A549 (cell line): Measurements from ENCODE around the gene PGLYRP2. TPM values are rescaled to one million over a fixed set of nuclear protein-coding genes. Genes with fewer than 3 reads are reported as not detected.

Source experiments
- ATAC-seq, 2 experiments: fragments of 200-7000 bp in 1 of 2; fragments of >200 bp in 1 of 2; cut with Nextera tagmentation in 1 of 2; cut with Tn5 transposase in 1 of 2; 3 replicates each; pipeline versions ENCODE4 v1.8.0 to v1.9.1; 2018 to 2020; ENCODE audit warnings: mild to moderate bottlenecking in 1 of 2, moderate library complexity in 1 of 2
- CTCF ChIA-PET: fragments of 300-600 bp; sonication (Branson Sonifier 250); formaldehyde crosslinking; extraction: SDS; loops from one replicate; lab custom pipeline; 2021; ENCODE audit warnings: antibody characterized with exemption, inconsistent platforms; lab: Yijun Ruan, JAX
- POLR2A ChIA-PET: fragments of 350-600 bp; formaldehyde crosslinking; extraction: SDS; loops from one replicate; lab custom pipeline; 2021; ENCODE audit warnings: antibody characterized with exemption, inconsistent platforms; lab: Yijun Ruan, JAX
- DNase-seq, 2 experiments: peaks; one replicate each; pipeline versions ENCODE4 v3.0.0 to v3.0.0-alpha.2; 2011 to 2016; ENCODE audit warnings: low read depth in 1 of 2, low spot score in 1 of 2
- FAIRE-seq: peaks from 2 replicates; lab custom pipeline; 2011; peaks lifted over from hg19 to GRCh38; lab: Jason Lieb, UNC
- H3K27ac ChIP-seq, 2 experiments: fragments of >200 bp; sonication (Bioruptor Twin); formaldehyde crosslinking; 3 replicates each; pipeline ENCODE4 v1.5.1; 2016 to 2017
- H3K4me1 ChIP-seq: fragments of >200 bp; sonication (Bioruptor Twin); formaldehyde crosslinking; 3 replicates; pipeline ENCODE4 v1.6.1; 2016
- H3K4me2 ChIP-seq: fragments of >200 bp; sonication (Bioruptor Twin); formaldehyde crosslinking; 3 replicates; pipeline ENCODE4 v1.6.1; 2016
- H3K4me3 ChIP-seq: fragments of >200 bp; sonication (Bioruptor Twin); formaldehyde crosslinking; 3 replicates; pipeline ENCODE4 v1.5.1; 2016
- H3K9me3 ChIP-seq: fragments of >200 bp; sonication (Bioruptor Twin); formaldehyde crosslinking; 3 replicates; pipeline ENCODE4 v1.6.1; 2016
- CEBPB ChIP-seq, 2 experiments: fragments of >200 bp in 1 of 2; sonication (Bioruptor Twin) in 1 of 2; formaldehyde crosslinking in 1 of 2; IDR thresholded peaks; 2 replicates each; pipeline ENCODE4 v1.6.1; 2012 to 2016
- CHD2 ChIP-seq: fragments of 150-350 bp; IDR thresholded peaks from 2 replicates; pipeline ENCODE4 v1.6.1; 2014; ENCODE audit warnings: low read length; ENCODE audit not compliant: partially characterized antibody
- CHD4 ChIP-seq: fragments of 200-600 bp; sonication (generic); IDR thresholded peaks from 2 replicates; pipeline ENCODE4 v1.6.1; 2016; ENCODE audit warnings: antibody characterized with exemption, mild to moderate bottlenecking, borderline replicate concordance
- HDAC2 ChIP-seq: fragments of 200-600 bp; sonication (generic); IDR thresholded peaks from 2 replicates; pipeline ENCODE4 v1.6.1; 2016
- JUN ChIP-seq, 2 experiments: fragments of >200 bp; sonication (Bioruptor Twin); formaldehyde crosslinking; IDR thresholded peaks; 2 replicates in 1 of 2; 3 replicates in 1 of 2; pipeline ENCODE4 v1.6.1; 2016 to 2017
- KDM1A ChIP-seq: fragments of 200-600 bp; sonication (generic); IDR thresholded peaks from 2 replicates; pipeline ENCODE4 v1.6.1; 2016; ENCODE audit warnings: low read depth, mild to moderate bottlenecking
- MAFK ChIP-seq: fragments of 450-650 bp; IDR thresholded peaks from 2 replicates; pipeline ENCODE4 v1.6.1; 2014; ENCODE audit not compliant: partially characterized antibody
- MAZ ChIP-seq: fragments of 150-350 bp; IDR thresholded peaks from 2 replicates; pipeline ENCODE4 v1.6.1; 2014; ENCODE audit warnings: antibody characterized with exemption, low read depth, low read length, borderline replicate concordance
- NFE2L2 ChIP-seq: fragments of 150-350 bp; conservative IDR thresholded peaks from 2 replicates; pipeline ENCODE4 v1.6.1; 2014; ENCODE audit warnings: low read length
- RAD21 ChIP-seq, 2 experiments: fragments of >200 bp in 1 of 2; sonication (Bioruptor Twin) in 1 of 2; formaldehyde crosslinking in 1 of 2; IDR thresholded peaks in 1 of 2; conservative IDR thresholded peaks in 1 of 2; 2 replicates in 1 of 2; 3 replicates in 1 of 2; pipeline ENCODE4 v1.6.1; 2012 to 2018; ENCODE audit warnings: inconsistent platforms in 1 of 2
- RFX5 ChIP-seq: fragments of 450-650 bp; IDR thresholded peaks from 2 replicates; pipeline ENCODE4 v1.7.1; 2014; ENCODE audit warnings: antibody characterized with exemption, mild to moderate bottlenecking, moderate library complexity
- ZFP36 ChIP-seq: fragments of 450-650 bp; IDR thresholded peaks from 2 replicates; pipeline ENCODE4 v1.6.1; 2014; ENCODE audit warnings: borderline replicate concordance; ENCODE audit not compliant: partially characterized antibody
- WGBS: methylation state at CpG from one replicate; pipeline ENCODE4 v1.1.6; 2017; ENCODE audit errors: missing lambda C conversion rate; 5-methylcytosine and 5-hydroxymethylcytosine counted together
- polyA plus RNA-seq, 4 experiments: library from polyadenylated mRNA; depleted of rRNA in 3 of 4; stranded (reverse); fragments of >200 nt; fragmentation: RNase III in 1 of 4; extraction: RNeasy Plus Mini Kit Qiagen cat#74134 plus additional on column Dnase treatment in 1 of 4; gene quantifications; 2 replicates in 3 of 4; 3 replicates in 1 of 4; pipeline ENCODE4 v1.2.3, GENCODE V29; 2011 to 2017
- TF ChIP-seq, protein P1 (sequence below): fragments of 250-450 bp; sonication (Bioruptor Pico); IDR thresholded peaks from 2 replicates; pipeline ENCODE4 v1.5.0; 2020; ENCODE audit warnings: low read depth, mild to moderate bottlenecking, moderate library complexity
- TF ChIP-seq, protein P2 (sequence below): fragments of >200 bp; sonication (Bioruptor Twin); formaldehyde crosslinking; IDR thresholded peaks from 3 replicates; pipeline ENCODE4 v1.6.1; 2016
- TF ChIP-seq, protein P3 (sequence below): IDR thresholded peaks from 2 replicates; pipeline ENCODE4 v1.6.1; 2012; ENCODE audit warnings: low read depth, borderline replicate concordance

The PGLYRP2 gene
- polyA plus RNA-seq, 2 of the 4 experiments (the other 2 are of a cell fraction): not detected

DNA sequence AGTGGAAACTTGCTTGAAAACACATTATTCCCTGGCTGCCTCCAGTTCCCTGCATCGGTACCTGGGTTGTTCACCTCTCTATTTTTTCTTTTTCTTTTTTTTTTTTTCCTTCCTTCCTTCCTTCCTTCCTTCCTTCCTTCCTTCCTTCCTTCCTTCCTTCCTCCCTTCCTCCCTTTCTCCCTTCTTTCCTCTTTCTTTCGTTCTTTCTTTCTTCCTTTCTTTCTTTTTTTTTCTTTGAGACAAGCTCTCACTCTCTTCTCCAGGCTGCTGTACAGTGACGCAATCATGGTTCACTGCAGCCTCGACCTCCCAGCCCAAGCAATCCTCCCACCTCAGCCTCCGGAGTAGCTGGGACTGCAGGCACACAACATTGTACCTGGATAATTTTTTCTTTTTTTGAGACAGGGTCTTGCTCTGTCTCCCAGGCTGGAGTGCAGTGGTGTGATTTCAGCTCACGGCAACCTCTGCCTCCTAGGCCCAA, 11.5 kb downstream of the PGLYRP2 start:
- no peak overlapping the region for H3K4me3 ChIP-seq
- H3K27ac ChIP-seq: no peak overlapping the region; a peak in 1 of 6 replicates
- H3K4me1 ChIP-seq: peaks cover 12% of the 10 kb centered on the region
- DNase-seq (no peak), FAIRE-seq (no peak), ATAC-seq (no peak)
- 73% methylated on average over 6 of the region's 6 CpGs for WGBS
- POLR2A ChIA-PET: no interaction called here
- no peak overlapping the region for H3K4me2 ChIP-seq
- H3K9me3 ChIP-seq: no peaks in the 10 kb centered on the region
- CTCF ChIA-PET: interaction anchor here (1.0 to 1.4 kb wide), 2 partner anchors 13 to 49 kb away, joined by 3 to 5 read pairs; partner anchors contain the start of gene AKAP8L
- TF ChIP-seq CEBPB (IDR thresholded peaks at IDR 0.05) (0 out of 4 replicates have a peak, but pooled peaks of 1 of the 2 experiments have one; percentile 11), RAD21 (conservative IDR thresholded peaks at IDR 0.05 in 1 of 2, IDR thresholded peaks at IDR 0.05 in 1 of 2) (no peak)

DNA sequence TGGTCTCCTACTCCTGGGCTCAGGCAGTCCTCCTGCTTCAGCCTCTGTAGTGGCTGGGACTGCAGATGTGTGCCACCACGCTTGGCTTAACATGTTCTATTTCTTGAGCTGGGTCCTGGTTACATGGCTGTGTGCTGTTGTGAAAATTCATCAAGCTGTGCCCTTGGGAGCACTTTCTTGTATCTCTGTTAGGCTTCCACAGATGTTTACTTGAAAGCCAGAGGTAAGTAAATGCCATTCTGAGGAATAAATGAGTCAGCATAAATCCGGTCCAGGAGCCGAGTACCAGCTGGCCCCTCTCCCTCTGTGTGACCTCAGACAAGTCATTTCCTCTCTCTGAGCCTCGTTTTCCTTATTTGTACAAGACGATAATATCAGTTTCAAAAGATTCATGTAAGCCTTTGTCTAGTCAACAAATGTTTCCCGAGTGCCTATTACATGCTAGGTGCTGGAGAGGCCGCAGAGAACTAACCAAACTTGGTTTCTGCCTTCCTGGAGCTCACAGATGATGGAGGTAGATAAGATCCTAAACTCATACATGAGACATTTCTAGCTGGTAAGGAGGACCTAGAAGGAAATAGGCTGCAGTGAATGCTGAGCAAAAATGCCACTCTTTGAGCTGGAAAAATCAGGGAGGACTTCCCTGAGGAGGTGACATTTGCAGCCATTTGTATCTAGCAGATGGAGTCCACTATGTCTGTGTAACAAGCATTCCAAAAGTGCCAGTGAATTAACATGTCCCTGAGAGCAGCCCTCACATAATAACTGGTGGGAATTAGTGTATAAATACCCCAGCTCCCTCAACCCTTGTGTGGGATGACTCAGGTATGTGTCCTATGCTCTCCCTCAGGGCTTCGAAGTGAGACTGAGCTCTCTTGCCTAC, 12.2 kb downstream of the PGLYRP2 start:
- H3K4me2 ChIP-seq: peak overlapping the region; percentile 45
- ChIA-PET CTCF (interaction anchor here (1.4 kb wide), 1 partner anchor 48 kb away, joined by 5 read pairs; the partner anchor contains the start of gene AKAP8L), POLR2A (no interaction called here)
- peaks cover 12% of the 10 kb centered on the region for H3K4me1 ChIP-seq
- FAIRE-seq (no peak), ATAC-seq (peak in 1 of 2 experiments; percentile 42; a peak in 2 of 6 replicates), DNase-seq (peak in 1 of 2 experiments; percentile 55)
- peak overlapping the region in 1 of 2 experiments; percentile 70; a peak in 3 of 6 replicates for H3K27ac ChIP-seq
- H3K4me3 ChIP-seq: no peak overlapping the region
- TF ChIP-seq MAZ (no peak), ZFP36 (peak; percentile 98), MAFK (peak; percentile 95), NFE2L2 (peak; percentile 52; the same call in 1 of the 2 replicates), CHD4 (no peak), KDM1A (0 out of 2 replicates have a peak, but pooled peaks have one; percentile 47), HDAC2 (no peak)
- TF ChIP-seq, protein P1, sequence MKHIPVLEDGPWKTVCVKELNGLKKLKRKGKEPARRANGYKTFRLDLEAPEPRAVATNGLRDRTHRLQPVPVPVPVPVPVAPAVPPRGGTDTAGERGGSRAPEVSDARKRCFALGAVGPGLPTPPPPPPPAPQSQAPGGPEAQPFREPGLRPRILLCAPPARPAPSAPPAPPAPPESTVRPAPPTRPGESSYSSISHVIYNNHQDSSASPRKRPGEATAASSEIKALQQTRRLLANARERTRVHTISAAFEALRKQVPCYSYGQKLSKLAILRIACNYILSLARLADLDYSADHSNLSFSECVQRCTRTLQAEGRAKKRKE (CRISPR knock-in tag): no peak
- TF ChIP-seq, protein P2, sequence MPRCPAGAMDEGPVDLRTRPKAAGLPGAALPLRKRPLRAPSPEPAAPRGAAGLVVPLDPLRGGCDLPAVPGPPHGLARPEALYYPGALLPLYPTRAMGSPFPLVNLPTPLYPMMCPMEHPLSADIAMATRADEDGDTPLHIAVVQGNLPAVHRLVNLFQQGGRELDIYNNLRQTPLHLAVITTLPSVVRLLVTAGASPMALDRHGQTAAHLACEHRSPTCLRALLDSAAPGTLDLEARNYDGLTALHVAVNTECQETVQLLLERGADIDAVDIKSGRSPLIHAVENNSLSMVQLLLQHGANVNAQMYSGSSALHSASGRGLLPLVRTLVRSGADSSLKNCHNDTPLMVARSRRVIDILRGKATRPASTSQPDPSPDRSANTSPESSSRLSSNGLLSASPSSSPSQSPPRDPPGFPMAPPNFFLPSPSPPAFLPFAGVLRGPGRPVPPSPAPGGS: no peak
- 35% methylated on average over 8 of the region's 8 CpGs for WGBS
- H3K9me3 ChIP-seq: no peaks in the 10 kb centered on the region

DNA sequence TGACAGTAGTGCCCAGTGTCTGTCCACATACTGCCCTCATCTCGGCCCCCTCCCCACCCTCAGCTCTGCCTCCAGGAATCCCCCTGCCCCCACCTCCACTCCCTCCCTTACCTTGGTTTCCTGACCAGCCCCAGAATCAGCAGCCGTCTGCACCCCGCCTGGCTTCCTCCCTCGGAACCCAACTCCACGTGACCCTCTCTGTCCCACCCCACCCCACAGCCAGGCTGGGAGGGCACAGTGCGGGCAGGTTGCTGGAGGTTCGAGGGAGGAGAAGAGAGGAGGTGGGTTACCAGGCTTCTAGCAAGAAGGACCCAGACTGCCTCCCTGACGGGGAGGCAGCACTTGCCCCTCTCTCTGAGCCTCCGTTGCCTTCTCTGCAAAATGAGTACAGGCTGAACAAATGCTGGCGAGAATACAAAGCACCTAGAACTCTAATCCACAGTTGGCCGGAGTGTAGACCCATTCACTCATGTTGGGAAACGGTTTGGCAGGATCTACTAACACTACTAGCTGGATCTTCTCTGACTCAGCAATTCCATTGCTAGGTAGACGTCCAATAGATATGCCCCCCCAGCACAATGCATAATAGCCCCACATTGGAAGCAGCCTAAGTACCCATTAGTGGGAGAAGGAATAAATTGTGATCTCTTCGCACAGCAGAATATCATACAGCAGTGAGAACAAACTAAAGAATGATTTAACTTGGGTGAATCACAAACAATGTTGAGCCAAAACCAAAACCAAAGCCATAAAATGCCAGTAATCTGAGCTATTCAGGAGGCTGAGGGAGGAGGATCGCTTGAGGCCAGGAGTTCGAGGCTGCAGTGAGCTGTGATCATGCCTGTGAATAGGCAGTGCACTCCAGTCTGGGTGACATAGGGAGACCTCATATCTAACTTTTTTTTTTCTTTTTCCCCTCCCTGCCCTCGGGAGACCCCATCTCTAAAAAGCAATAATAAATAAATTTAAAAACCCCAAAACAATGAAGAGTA, 14.6 kb downstream of the PGLYRP2 start, which contains the start of gene RASAL3:
Gene RASAL3 (minus strand): TSS at position 151 of the 992 bp plus-strand sequence. CDS start 186 bp downstream, outside the sequence.
- H3K4me3 ChIP-seq: no peak within 1 kb of the TSS
- TF ChIP-seq RFX5: no peak
- no peak for TF ChIP-seq CHD2
- TF ChIP-seq MAFK: peak; percentile 22
- no peak for TF ChIP-seq JUN (IDR thresholded peaks at IDR 0.05)
- TF ChIP-seq, protein P3, sequence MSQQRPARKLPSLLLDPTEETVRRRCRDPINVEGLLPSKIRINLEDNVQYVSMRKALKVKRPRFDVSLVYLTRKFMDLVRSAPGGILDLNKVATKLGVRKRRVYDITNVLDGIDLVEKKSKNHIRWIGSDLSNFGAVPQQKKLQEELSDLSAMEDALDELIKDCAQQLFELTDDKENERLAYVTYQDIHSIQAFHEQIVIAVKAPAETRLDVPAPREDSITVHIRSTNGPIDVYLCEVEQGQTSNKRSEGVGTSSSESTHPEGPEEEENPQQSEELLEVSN: no peak
- TF ChIP-seq, all 56 proteins: peak for 1
- ChIA-PET CTCF (no interaction called here), POLR2A (no interaction called here)
- no peak within 1 kb of the TSS for H3K4me2 ChIP-seq
- no peak for DNase-seq
- FAIRE-seq: no peak
- no peaks in the 10 kb centered on the region for H3K9me3 ChIP-seq
- H3K4me1 ChIP-seq: peaks cover 12% of the 10 kb centered on the region
- no peak for ATAC-seq
- WGBS: 75% methylated on average over 17 of the region's 17 CpGs
- H3K27ac ChIP-seq: no peak within 1 kb of the TSS
